H9 (cell line): ENCODE results near the gene UBAC2. TPM values are rescaled to one million over a fixed set of nuclear protein-coding genes. Genes with fewer than 3 reads are reported as not detected.

Experiments used
- DNase-seq: peaks from one replicate; pipeline ENCODE4 v3.0.0-alpha.2; 2017
- H2AFZ ChIP-seq: one replicate; pipeline ENCODE4 v1.6.1; 2013; ENCODE audit warnings: mild to moderate bottlenecking, low read length, control low read depth, moderate library complexity
- H2AK5ac ChIP-seq: 2 replicates; pipeline ENCODE4 v1.6.1; 2013; ENCODE audit warnings: low read length, control low read depth, mixed read lengths; ENCODE audit not compliant: insufficient read length
- H2BK120ac ChIP-seq: one replicate; pipeline ENCODE4 v1.6.1; 2013; ENCODE audit warnings: low read depth, mild to moderate bottlenecking, low read length, control low read depth, inconsistent platforms; ENCODE audit not compliant: poor library complexity, severe bottlenecking
- H2BK12ac ChIP-seq: 2 replicates; pipeline ENCODE4 v1.6.1; 2013; ENCODE audit warnings: low read length, control low read depth, mixed read lengths, low read depth; ENCODE audit not compliant: insufficient read length
- H2BK15ac ChIP-seq: 2 replicates; pipeline ENCODE4 v1.6.1; 2013; ENCODE audit warnings: low read depth, low read length, control low read depth
- H2BK20ac ChIP-seq: one replicate; pipeline ENCODE4 v1.6.1; 2013; ENCODE audit warnings: low read depth, mild to moderate bottlenecking, low read length, control low read depth, inconsistent platforms; ENCODE audit not compliant: poor library complexity, severe bottlenecking
- H2BK5ac ChIP-seq: 2 replicates; pipeline ENCODE4 v1.6.1; 2013; ENCODE audit warnings: low read length, control low read depth, mixed read lengths; ENCODE audit not compliant: insufficient read length
- H3K14ac ChIP-seq: 2 replicates; pipeline ENCODE4 v1.6.1; 2013; ENCODE audit warnings: low read length, control low read depth; ENCODE audit not compliant: insufficient read depth
- H3K18ac ChIP-seq: 2 replicates; pipeline ENCODE4 v1.6.1; 2013; ENCODE audit warnings: low read depth, mild to moderate bottlenecking, mixed read lengths, low read length, control low read depth; ENCODE audit not compliant: insufficient read length
- H3K23ac ChIP-seq: 2 replicates; pipeline ENCODE4 v1.6.1; 2013; ENCODE audit warnings: low read length, control low read depth, mixed read lengths, low read depth; ENCODE audit not compliant: insufficient read length
- H3K23me2 ChIP-seq: 2 replicates; pipeline ENCODE4 v1.6.1; 2013; ENCODE audit warnings: low read depth, mild to moderate bottlenecking, mixed read lengths, low read length, control low read depth; ENCODE audit not compliant: insufficient read length, poor library complexity, severe bottlenecking
- H3K27ac ChIP-seq: 2 replicates; pipeline ENCODE4 v1.5.1; 2013; ENCODE audit warnings: low read length, control low read depth, mixed read lengths, low read depth; ENCODE audit not compliant: insufficient read length
- H3K27me3 ChIP-seq: 2 replicates; pipeline ENCODE4 v1.6.1; 2013; ENCODE audit warnings: low read length, control low read depth, inconsistent platforms; ENCODE audit not compliant: insufficient read depth
- H3K4ac ChIP-seq: 2 replicates; pipeline ENCODE4 v1.6.1; 2013; ENCODE audit warnings: low read depth, mild to moderate bottlenecking, control low read depth, inconsistent platforms, low read length, moderate library complexity
- H3K4me1 ChIP-seq: 2 replicates; pipeline ENCODE4 v1.6.1; 2013; ENCODE audit warnings: low read length, control low read depth, inconsistent platforms; ENCODE audit not compliant: insufficient read depth
- H3K4me2 ChIP-seq: 2 replicates; pipeline ENCODE4 v1.6.1; 2013; ENCODE audit warnings: low read length, control low read depth, mixed read lengths; ENCODE audit not compliant: insufficient read length, insufficient read depth
- H3K56ac ChIP-seq: 2 replicates; pipeline ENCODE4 v1.6.1; 2013; ENCODE audit warnings: low read depth, mild to moderate bottlenecking, mixed read lengths, low read length, control low read depth; ENCODE audit not compliant: insufficient read length
- H3K79me1 ChIP-seq: 2 replicates; pipeline ENCODE4 v1.6.1; 2013; ENCODE audit warnings: low read depth, mild to moderate bottlenecking, moderate library complexity, low read length, control low read depth, inconsistent platforms; ENCODE audit not compliant: insufficient read depth, poor library complexity, severe bottlenecking
- H3K79me2 ChIP-seq: 2 replicates; pipeline ENCODE4 v1.6.1; 2013; ENCODE audit warnings: low read length, control low read depth, inconsistent platforms; ENCODE audit not compliant: insufficient read depth
- H3K9ac ChIP-seq: 2 replicates; pipeline ENCODE4 v1.6.1; 2013; ENCODE audit warnings: low read length, control low read depth, mixed read lengths; ENCODE audit not compliant: insufficient read length; ENCODE audit errors: extremely low read depth
- H3K9me3 ChIP-seq: one replicate; pipeline ENCODE4 v1.6.1; 2013; ENCODE audit warnings: low read depth, low read length, inconsistent platforms; ENCODE audit not compliant: control insufficient read depth
- H3T11ph ChIP-seq: one replicate; pipeline ENCODE4 v1.6.1; 2013; ENCODE audit warnings: mild to moderate bottlenecking, low read length, control low read depth, inconsistent platforms
- H4K20me1 ChIP-seq: one replicate; pipeline ENCODE4 v1.6.1; 2013; ENCODE audit not compliant: control insufficient read depth, insufficient read length, insufficient read depth
- H4K5ac ChIP-seq: 2 replicates; pipeline ENCODE4 v1.6.1; 2013; ENCODE audit warnings: low read depth, mild to moderate bottlenecking, mixed read lengths, low read length, control low read depth; ENCODE audit not compliant: insufficient read length
- H4K8ac ChIP-seq: replicated peaks from 2 replicates; pipeline ENCODE4 v1.6.1; 2013; ENCODE audit warnings: low read length, control low read depth, mixed read lengths, low read depth; ENCODE audit not compliant: insufficient read length
- H4K91ac ChIP-seq: 2 replicates; pipeline ENCODE4 v1.6.1; 2013; ENCODE audit warnings: low read depth, mild to moderate bottlenecking, moderate library complexity, mixed read lengths, low read length, control low read depth; ENCODE audit not compliant: insufficient read length
- H3K27ac Mint-ChIP-seq, 3 experiments: 2 replicates in 2 of 3; 3 replicates in 1 of 3; pipeline ENCODE4 v1.8.0; 2020 to 2021; ENCODE audit warnings: mixed read lengths in 3 of 3, mild to moderate bottlenecking in 1 of 3, moderate library complexity in 1 of 3
- H3K27me3 Mint-ChIP-seq: 2 replicates; pipeline ENCODE4 v1.8.0; 2021; ENCODE audit warnings: low read depth, mild to moderate bottlenecking, moderate library complexity, mixed read lengths
- H3K36me3 Mint-ChIP-seq, 3 experiments: 2 replicates in 2 of 3; 3 replicates in 1 of 3; pipeline ENCODE4 v1.8.0; 2020 to 2021; ENCODE audit warnings: low read depth in 3 of 3, mixed read lengths in 3 of 3; ENCODE audit not compliant: insufficient read depth in 1 of 3
- H3K4me1 Mint-ChIP-seq, 2 experiments: 2 replicates each; pipeline ENCODE4 v1.8.0; 2020; ENCODE audit warnings: mixed read lengths in 2 of 2
- H3K4me3 Mint-ChIP-seq, 2 experiments: 2 replicates in 1 of 2; 3 replicates in 1 of 2; pipeline ENCODE4 v1.8.0; 2020 to 2021; ENCODE audit warnings: mild to moderate bottlenecking in 2 of 2, mixed read lengths in 2 of 2, moderate library complexity in 1 of 2
- H3K9me3 Mint-ChIP-seq, 2 experiments: 2 replicates in 1 of 2; 3 replicates in 1 of 2; pipeline ENCODE4 v1.8.0; 2020; ENCODE audit warnings: mild to moderate bottlenecking in 2 of 2, mixed read lengths in 2 of 2, moderate library complexity in 1 of 2
- WGBS: extraction: QIAGEN DNeasy Blood & Tissue Kit; methylation state at CpG from one replicate; pipeline ENCODE4 v1.1.7; 2013; ENCODE audit warnings: missing lambda C conversion rate, low lambda C conversion rate, mixed read lengths; ENCODE audit not compliant: insufficient read length; ENCODE audit errors: extremely low coverage; 5-methylcytosine and 5-hydroxymethylcytosine counted together
- total RNA-seq: library from RNA; stranded (reverse); gene quantifications from 2 replicates; pipeline ENCODE4 v1.2.1, GENCODE V29; 2021
- TF ChIP-seq, protein P1 (sequence below): fragments of 200-600 bp; sonication (generic); conservative IDR thresholded peaks from 3 replicates; pipeline ENCODE4 v1.8.0; 2021; ENCODE audit warnings: antibody characterized with exemption, mild to moderate bottlenecking

UBAC2 gene
- total RNA-seq, 1 experiment from 2014 or later, result 52.3 TPM

DNA sequence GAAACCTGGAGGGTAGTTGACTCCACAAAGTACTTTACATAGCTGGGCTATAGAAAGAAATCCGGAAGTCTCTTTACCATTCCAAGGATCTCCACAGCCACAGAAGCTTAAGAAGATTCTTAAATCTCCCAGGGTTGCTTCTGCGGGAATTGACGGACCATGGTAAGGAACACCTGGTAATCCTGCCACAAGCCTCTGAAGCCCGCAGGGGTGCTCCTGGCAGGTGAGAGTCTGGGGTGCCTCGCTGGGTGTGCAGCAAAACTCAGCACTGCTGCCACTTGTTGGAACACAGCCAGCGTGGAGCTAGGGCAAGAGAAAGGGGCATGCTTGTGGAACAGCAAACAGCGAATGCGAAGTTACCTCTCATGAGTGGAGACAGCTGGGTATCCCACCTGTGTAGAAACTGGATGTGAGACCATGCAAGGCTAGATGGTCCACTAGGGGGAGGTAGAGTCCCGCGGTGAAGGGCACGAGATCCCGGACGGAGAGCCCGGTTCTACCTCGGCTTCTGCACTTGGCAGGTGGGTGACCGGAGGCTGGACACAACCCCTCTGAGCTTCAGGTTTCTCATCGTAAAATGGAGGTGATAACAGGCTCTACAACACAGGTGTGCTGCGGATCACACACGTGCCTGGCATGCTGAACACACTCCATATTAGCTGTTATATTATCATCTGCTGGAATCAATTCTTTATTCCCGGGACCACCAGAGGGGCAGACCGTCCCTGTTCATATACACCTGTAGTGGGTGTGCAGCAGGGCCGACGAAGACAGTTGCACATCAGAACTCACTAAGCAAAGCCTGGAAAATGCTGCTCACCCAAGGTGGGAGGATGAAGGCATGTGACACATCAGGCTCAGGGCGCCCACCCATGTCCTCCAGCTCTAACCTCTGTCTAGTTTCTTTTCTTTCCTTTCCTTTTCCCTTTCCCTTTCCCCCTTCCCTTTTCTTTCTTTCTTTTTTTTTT lies 24.1 kb upstream of the UBAC2 start:
- Histone ChIP-seq H3K4me1 (no peaks in the 10 kb centered on the region), H4K91ac (no peak overlapping the region), H2BK12ac (no peak overlapping the region), H3K14ac (no peak overlapping the region), H3K23me2 (no peaks in the 10 kb centered on the region), H2BK5ac (no peak overlapping the region), H2AK5ac (no peak overlapping the region), H3K4me2 (no peak overlapping the region), H3K9me3 (no peaks in the 10 kb centered on the region), H4K5ac (no peak overlapping the region), H3K9ac (no peak overlapping the region), H3K23ac (no peak overlapping the region), H3K27ac (no peak overlapping the region), H3T11ph (no peak overlapping the region), H2BK20ac (no peak overlapping the region), H3K56ac (no peak overlapping the region), H3K4ac (no peak overlapping the region), H4K20me1 (no peaks in the 10 kb centered on the region), H2BK120ac (no peak overlapping the region), H2AFZ (no peak overlapping the region), H3K18ac (no peak overlapping the region), H3K79me1 (no peaks in the 10 kb centered on the region), H3K79me2 (no peaks in the 10 kb centered on the region), H2BK15ac (no peak overlapping the region), H3K27me3 (no peaks in the 10 kb centered on the region), H4K8ac (no peak overlapping the region)
- Mint-ChIP-seq H3K27ac (no peak overlapping the region), H3K4me1 (peaks cover 7 to 11% of the 10 kb centered on the region in 2 experiments), H3K36me3 (peaks cover 0 to 7% (median 4%) of the 10 kb centered on the region in 3 experiments; a peak in 2 of 7 replicates), H3K9me3 (peaks cover 3 to 6% of the 10 kb centered on the region in 2 experiments), H3K27me3 (peaks cover 44% of the 10 kb centered on the region), H3K4me3 (peak overlapping the region in 1 of 2 experiments; percentile 41; a peak in 1 of 5 replicates)
- TF ChIP-seq, protein P1, sequence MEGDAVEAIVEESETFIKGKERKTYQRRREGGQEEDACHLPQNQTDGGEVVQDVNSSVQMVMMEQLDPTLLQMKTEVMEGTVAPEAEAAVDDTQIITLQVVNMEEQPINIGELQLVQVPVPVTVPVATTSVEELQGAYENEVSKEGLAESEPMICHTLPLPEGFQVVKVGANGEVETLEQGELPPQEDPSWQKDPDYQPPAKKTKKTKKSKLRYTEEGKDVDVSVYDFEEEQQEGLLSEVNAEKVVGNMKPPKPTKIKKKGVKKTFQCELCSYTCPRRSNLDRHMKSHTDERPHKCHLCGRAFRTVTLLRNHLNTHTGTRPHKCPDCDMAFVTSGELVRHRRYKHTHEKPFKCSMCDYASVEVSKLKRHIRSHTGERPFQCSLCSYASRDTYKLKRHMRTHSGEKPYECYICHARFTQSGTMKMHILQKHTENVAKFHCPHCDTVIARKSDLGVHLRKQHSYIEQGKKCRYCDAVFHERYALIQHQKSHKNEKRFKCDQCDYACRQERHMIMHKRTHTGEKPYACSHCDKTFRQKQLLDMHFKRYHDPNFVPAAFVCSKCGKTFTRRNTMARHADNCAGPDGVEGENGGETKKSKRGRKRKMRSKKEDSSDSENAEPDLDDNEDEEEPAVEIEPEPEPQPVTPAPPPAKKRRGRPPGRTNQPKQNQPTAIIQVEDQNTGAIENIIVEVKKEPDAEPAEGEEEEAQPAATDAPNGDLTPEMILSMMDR, result peak; percentile 96
- peak; percentile 87 for DNase-seq
- no CpG with 5 or more reads among the region's 24 CpGs for WGBS
